Parietal lobe (tissue), 2 donors: ENCODE results near the gene CEP95. TPM values are rescaled to one million over a fixed set of nuclear protein-coding genes. Genes with fewer than 3 reads are reported as not detected.

Experiments used
- small RNA-seq: library from RNA; depleted of rRNA; stranded (forward); fragments of <200 nt; gene quantifications from one replicate; pipeline ENCODE3, GENCODE V24; 2014; ENCODE audit warnings: low replicate concordance
- total RNA-seq: library from RNA; depleted of rRNA; stranded (reverse); fragments of >200 nt; gene quantifications from one replicate; pipeline ENCODE4 v1.2.3, GENCODE V29; 2014

CEP95 gene, protein sequence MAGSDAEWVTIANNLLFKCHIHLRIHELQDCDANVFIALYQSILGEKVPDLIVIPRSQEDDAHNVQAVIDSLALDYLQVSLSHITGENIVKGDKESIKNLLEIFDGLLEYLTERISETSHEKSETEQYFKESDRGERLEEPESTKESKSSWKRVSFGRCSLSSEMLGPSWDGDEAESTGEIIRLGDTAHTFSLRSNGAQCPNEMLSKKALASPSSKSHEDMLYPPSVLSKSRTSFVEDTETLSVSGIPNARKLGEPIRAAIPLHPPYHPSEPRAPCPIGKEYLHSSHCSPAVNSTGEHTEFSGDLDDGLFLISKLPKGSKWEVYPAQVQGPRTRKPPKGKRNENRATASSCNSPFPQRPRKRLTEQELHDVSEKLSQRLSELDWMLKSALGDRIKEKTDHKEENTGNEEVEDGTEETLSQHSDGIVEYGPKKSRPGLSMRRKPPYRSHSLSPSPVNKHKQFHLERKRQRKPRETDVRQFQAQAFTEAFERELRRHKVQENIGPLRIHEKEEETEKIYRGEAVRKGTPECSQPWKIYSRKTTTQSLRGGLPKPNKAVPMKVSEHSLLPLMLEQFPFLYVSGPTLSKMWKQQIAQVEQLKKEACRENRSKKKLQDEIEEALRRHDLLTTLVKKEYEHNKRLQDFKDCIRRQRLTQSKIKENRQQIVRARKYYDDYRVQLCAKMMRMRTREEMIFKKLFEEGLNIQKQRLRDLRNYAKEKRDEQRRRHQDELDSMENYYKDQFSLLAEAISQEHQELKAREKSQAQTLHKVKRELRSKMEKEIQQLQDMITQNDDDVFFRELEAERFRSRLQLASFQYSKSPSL
- total RNA-seq = 188 TPM

DNA sequence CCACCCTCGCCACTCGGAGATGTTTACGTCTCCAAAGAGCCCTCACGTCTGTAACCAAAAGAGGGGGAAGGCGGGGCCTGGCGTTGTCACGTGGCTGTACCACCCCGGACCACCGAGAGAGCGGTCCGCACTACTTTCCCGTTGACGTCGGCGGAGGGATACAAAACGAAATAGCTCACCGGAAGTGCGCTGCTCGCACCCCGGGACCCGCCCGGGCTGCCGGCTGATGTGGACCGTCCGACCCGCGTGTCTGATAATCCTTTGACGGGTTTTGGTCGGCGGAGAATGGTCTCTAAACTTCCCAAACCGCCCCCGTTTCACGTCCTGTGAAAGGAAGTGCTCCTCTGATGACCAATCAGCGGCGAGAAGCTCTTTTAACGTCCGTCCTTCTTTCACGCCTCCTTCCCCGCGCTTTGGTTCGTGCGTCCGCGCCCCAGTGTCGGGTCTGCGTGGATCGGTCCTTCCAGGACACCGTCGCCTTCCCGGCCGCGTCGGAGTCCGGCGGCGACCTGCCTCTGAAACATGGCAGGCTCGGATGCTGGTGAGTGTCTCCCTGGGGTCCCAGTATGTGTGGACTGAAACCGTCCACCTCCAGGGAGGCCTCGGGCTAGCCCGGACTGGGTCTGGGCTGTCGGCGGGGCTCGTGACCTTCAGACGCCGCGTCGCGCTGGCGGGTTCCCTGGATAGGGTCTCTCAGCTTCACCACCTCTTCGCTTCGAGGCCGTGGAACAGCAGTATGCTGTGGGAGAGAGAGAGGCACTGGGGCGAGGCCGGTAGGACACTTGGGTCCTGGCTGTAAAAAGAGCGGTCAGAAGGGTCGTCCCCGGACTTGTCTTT, at the start of gene CEP95:
Gene CEP95 (plus strand): TSS at position 402 of the 837 bp plus-strand sequence. CDS start 121 bp downstream, at position 523.

DNA sequence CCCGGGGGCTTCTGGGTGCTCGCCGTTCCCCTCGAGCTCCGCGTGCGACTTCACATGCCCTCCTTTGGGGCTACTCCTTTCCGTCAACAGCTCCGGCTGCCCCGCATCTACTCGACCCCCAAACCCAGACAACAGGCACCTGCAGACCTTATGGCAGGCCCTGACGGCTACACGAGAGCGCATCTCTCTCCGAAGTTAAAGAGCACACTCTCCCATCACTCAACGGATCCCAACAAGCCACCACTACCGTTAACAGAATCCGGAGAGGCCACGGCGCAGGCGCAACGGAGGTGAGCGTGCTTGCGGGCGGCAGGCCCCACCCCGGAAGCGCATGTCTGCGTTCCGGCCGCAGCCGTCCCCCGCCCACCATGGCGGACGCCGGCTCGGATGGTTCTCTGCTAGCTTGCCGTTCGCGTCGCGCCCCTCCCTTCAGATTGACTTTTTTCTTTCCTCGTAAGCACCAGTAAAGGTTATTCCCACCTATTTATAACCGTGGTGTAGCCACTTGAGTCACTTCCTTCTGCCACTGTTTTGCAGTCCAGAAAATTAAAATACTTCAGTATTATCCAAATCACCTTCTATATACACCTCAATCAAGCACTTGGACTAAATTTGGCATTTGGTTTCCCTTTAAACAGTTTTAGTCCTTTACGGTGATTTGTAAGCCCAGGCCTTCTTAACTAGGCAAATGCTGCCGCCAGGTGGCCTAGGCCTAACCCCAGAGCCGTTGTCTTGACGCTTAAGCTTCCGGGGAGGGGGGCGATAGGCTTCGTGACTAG, 9.8 kb upstream of the CEP95 start, which contains the start of gene POLG2:
Gene POLG2 (minus strand): TSS at position 269 of the 779 bp plus-strand sequence. CDS start 86 bp downstream, at position 183.

DNA sequence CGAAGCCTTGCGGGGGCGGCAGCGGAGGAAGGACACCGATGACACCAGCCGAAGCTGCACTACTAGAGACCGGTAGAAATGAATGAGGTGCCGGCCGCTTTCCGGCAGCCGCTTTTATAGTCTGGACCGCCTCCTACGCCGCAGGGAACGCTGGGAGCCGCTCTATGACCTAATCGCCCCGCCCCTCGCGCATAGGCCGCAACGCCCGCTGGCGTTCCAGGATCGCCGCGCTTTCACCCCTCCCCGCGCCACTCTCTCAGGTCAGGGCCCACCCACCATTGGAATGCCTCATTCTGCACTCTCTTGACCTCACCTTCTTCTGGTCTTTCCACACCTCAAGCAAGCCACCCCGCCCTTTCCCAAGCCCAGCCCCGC, 589 bp upstream of the CEP95 start, which contains the start of gene DDX5:
Gene DDX5 (minus strand): TSS at position 89 of the 375 bp plus-strand sequence. CDS start 170 bp downstream, outside the sequence.

Small RNAs within 50 kb of the gene (small RNA-seq; reads per million reads assigned to genes)
- gene AC009994.1 = not detected
- not detected for gene ATP5MFP4

Other genes starting within 250 kb of the CEP95 start
- gene TEX2, start 243.7 kb upstream of the CEP95 start, total RNA-seq = 39.1 TPM
- 5.6 TPM for gene PECAM1, start 116.1 kb upstream of the CEP95 start, total RNA-seq
- gene MILR1, start 57.9 kb upstream of the CEP95 start, total RNA-seq = 1.6 TPM
- gene POLG2, start 9.9 kb upstream of the CEP95 start, total RNA-seq = 19.4 TPM
- 634 TPM for gene DDX5, start 688 bp upstream of the CEP95 start, total RNA-seq
- 87.6 TPM for gene SMURF2, start 155.3 kb downstream of the CEP95 start, total RNA-seq